GM21367 (cell line): Measurements from ENCODE around the gene GMPR2.

Experiments used
- ATAC-seq: cut with Tn5 transposase; IDR thresholded peaks from one replicate; pipeline ENCODE4 v1.9.1; 2021; ENCODE audit not compliant: unreplicated experiment

Gene GMPR2

GRCh38 chr14:24249230-24250021 lies 16.7 kb downstream of the GMPR2 start:
- ATAC-seq: no peak

GRCh38 chr14:24250354-24250753 lies 17.6 kb downstream of the GMPR2 start:
- ATAC-seq: no peak

- ATAC-seq: no peak
Observed at GRCh38 chr14:24251880-24252288, 19.2 kb downstream of the GMPR2 start.

- ATAC-seq: no peak
Observed at GRCh38 chr14:24252289-24253124, 19.8 kb downstream of the GMPR2 start.

- ATAC-seq: no peak
Observed at GRCh38 chr14:24253936-24254335, 21.2 kb downstream of the GMPR2 start.

- ATAC-seq: no peak
Observed at GRCh38 chr14:24254630-24255392, 22.1 kb downstream of the GMPR2 start.

GRCh38 chr14:24255438-24255837 lies 22.7 kb downstream of the GMPR2 start:
- ATAC-seq: no peak

GRCh38 chr14:24255931-24256711 lies 23.4 kb downstream of the GMPR2 start:
- no peak for ATAC-seq

- ATAC-seq: no peak
Observed at GRCh38 chr14:24256960-24257359, 24.2 kb downstream of the GMPR2 start.

GRCh38 chr14:24258119-24258518 lies 25.4 kb downstream of the GMPR2 start:
- no peak for ATAC-seq

GRCh38 chr14:24258548-24259265 lies 26.0 kb downstream of the GMPR2 start:
- ATAC-seq: no peak

- no peak for ATAC-seq
Observed at GRCh38 chr14:24259282-24260025, 26.7 kb downstream of the GMPR2 start.

GRCh38 chr14:24260026-24260779 lies 27.5 kb downstream of the GMPR2 start:
- no peak for ATAC-seq

GRCh38 chr14:24260780-24261157 lies 28.0 kb downstream of the GMPR2 start:
- ATAC-seq: no peak

GRCh38 chr14:24261256-24261968 lies 28.7 kb downstream of the GMPR2 start:
- no peak for ATAC-seq

- ATAC-seq: no peak
Observed at GRCh38 chr14:24261969-24262327, 29.2 kb downstream of the GMPR2 start.

- ATAC-seq: no peak
Observed at GRCh38 chr14:24262821-24263733, 30.3 kb downstream of the GMPR2 start, which contains the start of gene TGM1. Gene TGM1, minus strand, starts transcription at chr14:24263177. Its CDS starts 825 bp downstream, at chr14:24262352.
